AG09319 (cell line): Measurements from ENCODE around the gene S100A14.
A peak's percentile ranks its signal among the peaks of the same experiment; 100 is the strongest.

Experiments
- DNase-seq: peaks from one replicate; pipeline ENCODE4 v3.0.0-alpha.2; 2010; ENCODE audit warnings: low read depth; ENCODE audit errors: extremely low read depth
- TF ChIP-seq, protein P1 (sequence below): IDR thresholded peaks from 2 replicates; pipeline ENCODE4 v1.5.1; 2011; ENCODE audit warnings: low read depth, mild to moderate bottlenecking, inconsistent platforms, low read length, moderate library complexity

The S100A14 gene

DNA sequence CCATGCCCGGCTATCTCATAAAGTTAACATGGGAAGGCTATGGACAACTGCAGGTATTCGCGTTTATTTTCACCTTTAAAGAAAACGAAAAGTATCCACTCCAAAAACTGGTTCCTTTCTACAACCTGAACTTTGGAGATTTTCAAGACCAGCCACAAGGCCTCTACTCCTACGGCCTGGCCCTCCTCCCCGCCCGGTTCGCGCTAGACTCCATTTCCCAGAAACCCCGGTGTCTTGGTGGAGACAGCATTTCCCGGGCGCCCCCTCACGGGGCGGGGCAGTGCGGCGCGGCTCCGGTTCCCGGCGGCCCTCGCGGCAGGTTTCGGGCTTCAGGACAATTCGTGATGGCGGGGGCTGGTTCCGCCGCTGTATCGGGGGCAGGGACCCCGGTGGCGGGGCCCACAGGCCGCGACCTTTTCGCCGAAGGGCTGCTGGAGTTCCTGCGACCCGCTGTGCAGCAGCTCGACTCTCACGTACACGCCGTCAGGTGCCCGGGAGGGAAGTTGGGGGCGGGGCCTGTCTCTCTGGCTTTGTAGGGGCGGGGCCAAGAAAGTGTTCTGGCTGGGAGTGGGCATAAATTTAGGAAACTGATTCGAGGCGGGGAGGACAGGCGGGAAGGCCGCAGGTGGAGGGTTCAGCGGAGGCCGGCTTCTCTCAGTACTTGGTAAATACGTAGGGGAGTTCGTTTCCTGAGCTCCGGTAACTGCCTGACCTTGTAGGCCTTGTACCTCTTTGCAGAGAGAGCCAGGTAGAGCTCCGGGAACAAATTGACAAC lies 42.5 kb upstream of the S100A14 start, which contains the start of gene SNAPIN:
Gene SNAPIN (plus strand): TSS at position 304 of the 775 bp plus-strand sequence. CDS start 41 bp downstream, at position 345.
- TF ChIP-seq, protein P1, sequence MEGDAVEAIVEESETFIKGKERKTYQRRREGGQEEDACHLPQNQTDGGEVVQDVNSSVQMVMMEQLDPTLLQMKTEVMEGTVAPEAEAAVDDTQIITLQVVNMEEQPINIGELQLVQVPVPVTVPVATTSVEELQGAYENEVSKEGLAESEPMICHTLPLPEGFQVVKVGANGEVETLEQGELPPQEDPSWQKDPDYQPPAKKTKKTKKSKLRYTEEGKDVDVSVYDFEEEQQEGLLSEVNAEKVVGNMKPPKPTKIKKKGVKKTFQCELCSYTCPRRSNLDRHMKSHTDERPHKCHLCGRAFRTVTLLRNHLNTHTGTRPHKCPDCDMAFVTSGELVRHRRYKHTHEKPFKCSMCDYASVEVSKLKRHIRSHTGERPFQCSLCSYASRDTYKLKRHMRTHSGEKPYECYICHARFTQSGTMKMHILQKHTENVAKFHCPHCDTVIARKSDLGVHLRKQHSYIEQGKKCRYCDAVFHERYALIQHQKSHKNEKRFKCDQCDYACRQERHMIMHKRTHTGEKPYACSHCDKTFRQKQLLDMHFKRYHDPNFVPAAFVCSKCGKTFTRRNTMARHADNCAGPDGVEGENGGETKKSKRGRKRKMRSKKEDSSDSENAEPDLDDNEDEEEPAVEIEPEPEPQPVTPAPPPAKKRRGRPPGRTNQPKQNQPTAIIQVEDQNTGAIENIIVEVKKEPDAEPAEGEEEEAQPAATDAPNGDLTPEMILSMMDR: peak; percentile 10
- peak; percentile 54 for DNase-seq

GRCh38 chr1:153655333-153655732 lies 39.2 kb upstream of the S100A14 start:
- DNase-seq: no peak
- TF ChIP-seq, protein P1: no peak

GRCh38 chr1:153652805-153653500 lies 36.8 kb upstream of the S100A14 start:
- no peak for DNase-seq
- TF ChIP-seq, protein P1: no peak

GRCh38 chr1:153651771-153652170 lies 35.6 kb upstream of the S100A14 start:
- TF ChIP-seq, protein P1: no peak
- no peak for DNase-seq

GRCh38 chr1:153649863-153650235 lies 33.7 kb upstream of the S100A14 start:
- no peak for DNase-seq
- TF ChIP-seq, protein P1: no peak

DNA sequence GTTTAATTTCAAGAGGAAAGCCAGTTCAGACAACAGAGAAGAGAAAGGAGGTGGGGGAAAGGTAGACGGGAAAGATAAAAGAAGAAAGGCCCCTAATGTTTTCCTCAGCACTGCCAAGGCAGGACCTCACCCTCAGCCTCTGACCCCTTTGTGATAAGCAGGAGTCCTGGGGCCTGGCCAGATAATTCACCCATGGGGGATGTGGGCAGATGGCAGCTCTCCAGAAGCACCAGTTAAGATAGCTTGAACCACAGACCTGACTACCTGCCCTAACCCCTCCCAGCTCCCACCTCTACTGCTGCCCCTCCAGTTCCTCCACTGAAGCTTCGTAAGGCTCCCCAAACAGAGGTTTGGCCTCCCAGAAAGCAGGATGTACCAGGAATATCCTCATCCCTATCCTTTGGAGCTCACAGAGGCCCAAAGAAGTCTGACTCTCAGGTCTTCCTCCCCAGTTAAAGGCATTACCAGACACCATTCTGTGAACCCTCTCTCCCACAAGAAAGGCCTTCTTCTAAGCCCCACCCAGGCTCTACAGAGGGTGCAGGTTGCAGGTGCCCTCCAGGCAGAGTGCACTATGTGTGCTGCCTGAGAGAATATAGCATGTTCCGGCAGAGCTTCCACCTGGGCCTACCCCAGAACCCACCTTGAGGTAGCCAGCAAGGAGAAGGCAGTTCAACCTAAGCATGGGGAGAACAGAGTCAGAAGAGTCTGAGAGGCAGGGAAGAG lies 33.2 kb upstream of the S100A14 start:
- no peak for DNase-seq
- TF ChIP-seq, protein P1: no peak
